HepG2 (cell line): ENCODE results near the gene GJA9. TPM values are rescaled to one million over a fixed set of nuclear protein-coding genes. Genes with fewer than 3 reads are reported as not detected.
A peak's percentile ranks its signal among the peaks of the same experiment; 100 is the strongest.

ENCODE experiments used
- FOXJ3 ChIP-seq: sonication (generic); formaldehyde crosslinking; IDR thresholded peaks from 2 replicates; pipeline ENCODE4 v1.4.0; 2020; ENCODE audit warnings: missing genetic modification reagents, mild to moderate bottlenecking, borderline replicate concordance
- FOXK2 ChIP-seq: fragments of 450-650 bp; IDR thresholded peaks from 2 replicates; pipeline ENCODE4 v1.6.1; 2016
- HMGA1 ChIP-seq: sonication (generic); formaldehyde crosslinking; conservative IDR thresholded peaks from 2 replicates; pipeline ENCODE4 v1.4.0; 2020; ENCODE audit warnings: missing genetic modification reagents
- KLF15 ChIP-seq: sonication (generic); formaldehyde crosslinking; IDR thresholded peaks from 2 replicates; pipeline ENCODE4 v1.8.1; 2023; ENCODE audit warnings: borderline replicate concordance, mild to moderate bottlenecking, inconsistent platforms, missing genetic modification reagents, mixed read lengths
- LCORL ChIP-seq, 2 experiments: fragments of 450-650 bp in 1 of 2; sonication (generic) in 1 of 2; formaldehyde crosslinking in 1 of 2; IDR thresholded peaks; 2 replicates each; pipeline versions ENCODE4 v1.5.0 to v1.6.1; 2017 to 2020; ENCODE audit warnings: antibody characterized with exemption in 1 of 2, missing genetic modification reagents in 1 of 2
- MAFF ChIP-seq: IDR thresholded peaks from 2 replicates; pipeline ENCODE4 v1.6.1; 2011; ENCODE audit warnings: low read depth, low read length, improper control_type of control experiment
- MYPOP ChIP-seq: sonication (generic); formaldehyde crosslinking; IDR thresholded peaks from 2 replicates; pipeline ENCODE4 v1.8.1; 2023; ENCODE audit warnings: mild to moderate bottlenecking, moderate library complexity, missing genetic modification reagents
- NFIB ChIP-seq: sonication (generic); formaldehyde crosslinking; IDR thresholded peaks from 2 replicates; pipeline ENCODE4 v1.9.0; 2021; ENCODE audit warnings: missing genetic modification reagents, mild to moderate bottlenecking, borderline replicate concordance
- NRL ChIP-seq: sonication (generic); formaldehyde crosslinking; IDR thresholded peaks from 2 replicates; pipeline ENCODE4 v1.5.0; 2020; ENCODE audit warnings: missing genetic modification reagents, mild to moderate bottlenecking, moderate library complexity, borderline replicate concordance
- STAT6 ChIP-seq: sonication (generic); formaldehyde crosslinking; IDR thresholded peaks from 2 replicates; pipeline ENCODE4 v1.4.0; 2020; ENCODE audit warnings: missing genetic modification reagents, mild to moderate bottlenecking, borderline replicate concordance
- SYNCRIP ChIP-seq: fragments of 200-400 bp; formaldehyde crosslinking; IDR thresholded peaks from 2 replicates; pipeline ENCODE4 v1.6.1; 2018; ENCODE audit warnings: mild to moderate bottlenecking, low read depth, low read length; ENCODE audit not compliant: insufficient read depth
- TCF7 ChIP-seq: sonication (generic); IDR thresholded peaks from 2 replicates; pipeline ENCODE4 v1.6.1; 2016; ENCODE audit warnings: antibody characterized with exemption, low read depth
- TEAD2 ChIP-seq: sonication (generic); formaldehyde crosslinking; IDR thresholded peaks from 2 replicates; pipeline ENCODE4 v1.9.0; 2021; ENCODE audit warnings: missing genetic modification reagents
- TOPORS ChIP-seq: sonication (generic); formaldehyde crosslinking; IDR thresholded peaks from 2 replicates; pipeline ENCODE4 v1.8.0; 2023; ENCODE audit warnings: mild to moderate bottlenecking, missing genetic modification reagents
- ZIK1 ChIP-seq: sonication (generic); formaldehyde crosslinking; IDR thresholded peaks from 2 replicates; pipeline ENCODE4 v1.5.0; 2020; ENCODE audit warnings: mild to moderate bottlenecking, low read depth, missing genetic modification reagents, borderline replicate concordance
- ZMAT5 ChIP-seq: sonication (generic); formaldehyde crosslinking; IDR thresholded peaks from 2 replicates; pipeline ENCODE4 v1.5.0; 2020; ENCODE audit warnings: mild to moderate bottlenecking, low read depth, missing genetic modification reagents, borderline replicate concordance
- ZNF446 ChIP-seq: sonication (generic); formaldehyde crosslinking; IDR thresholded peaks from 2 replicates; pipeline ENCODE4 v1.5.0; 2020; ENCODE audit warnings: mild to moderate bottlenecking, missing genetic modification reagents
- ZNF484 ChIP-seq: sonication (generic); formaldehyde crosslinking; IDR thresholded peaks from 2 replicates; pipeline ENCODE4 v1.5.1; 2020; ENCODE audit warnings: mild to moderate bottlenecking, low read depth, missing genetic modification reagents, borderline replicate concordance
- ZNF513 ChIP-seq: sonication (generic); formaldehyde crosslinking; conservative IDR thresholded peaks from 2 replicates; pipeline ENCODE4 v1.5.0; 2020; ENCODE audit warnings: missing genetic modification reagents
- ZNF800 ChIP-seq: sonication (generic); formaldehyde crosslinking; IDR thresholded peaks from 2 replicates; pipeline ENCODE4 v1.4.0; 2020; ENCODE audit warnings: missing genetic modification reagents
- polyA plus RNA-seq, 8 experiments: library from polyadenylated mRNA; depleted of rRNA in 3 of 8; stranded (reverse) in 7 of 8; unstranded in 1 of 8; fragments of >200 nt; fragmentation: Illumina TruSeq in 4 of 8; extraction: Trizol in 4 of 8; gene quantifications; 2 replicates each; pipeline versions ENCODE4 v1.2.1 to v1.2.3, GENCODE V29; 2011 to 2016; ENCODE audit warnings: low read depth in 4 of 8, missing spikeins in 1 of 8, mixed read lengths in 1 of 8; ENCODE audit not compliant: insufficient read depth in 1 of 8
- total RNA-seq, 5 experiments: library from RNA; depleted of rRNA; stranded (reverse); fragments of >200 nt; fragmentation: Illumina TruSeq; extraction: Trizol; gene quantifications; 2 replicates each; pipeline ENCODE4 v1.2.3, GENCODE V29; 2016; ENCODE audit warnings: low read depth in 1 of 5

Gene GJA9
- total and polyA plus RNA-seq, 2 of the 13 experiments (the other 11 are each of a cell fraction or from before 2014, with no cell fraction given) = 0.08 to 0.13 TPM

GRCh38 chr1:38873027-38873969 is 8.1 kb downstream of the GJA9 start, which contains the start of gene MYCBP (continued):
- no peak for TF ChIP-seq SYNCRIP
- no peak for TF ChIP-seq FOXK2
- TF ChIP-seq NRL (CRISPR knock-in tag) = peak; percentile 57
- no peak for TF ChIP-seq ZNF484 (CRISPR knock-in tag)
- 0 out of 2 replicates have a peak, but pooled peaks have one; percentile 41 for TF ChIP-seq FOXJ3 (CRISPR knock-in tag)
- no peak for TF ChIP-seq TCF7
- no peak for TF ChIP-seq ZIK1
- no peak; the same call in 1 of the 2 replicates for TF ChIP-seq KLF15
- no peak for TF ChIP-seq NFIB
- no peak for TF ChIP-seq ZNF446 (CRISPR knock-in tag)
- TF ChIP-seq STAT6 (CRISPR knock-in tag) = no peak
- 0 out of 2 replicates have a peak, but pooled peaks have one; percentile 10 for TF ChIP-seq TOPORS (CRISPR knock-in tag)
- 0 out of 2 replicates have a peak, but pooled peaks have one; percentile 36 for TF ChIP-seq ZNF800 (CRISPR knock-in tag)
- TF ChIP-seq MAFF = no peak
- TF ChIP-seq HMGA1 (CRISPR knock-in tag) = no peak
- no peak for TF ChIP-seq ZNF513 (CRISPR knock-in tag)
- no peak for TF ChIP-seq LCORL (IDR thresholded peaks at IDR 0.05)
- peak; percentile 59; the same call in 1 of the 2 replicates for TF ChIP-seq LCORL (CRISPR knock-in tag; IDR thresholded peaks at IDR 0.05)
- no peak for TF ChIP-seq ZMAT5
- TF ChIP-seq TEAD2 = no peak
- 0 out of 2 replicates have a peak, but pooled peaks have one; percentile 6 for TF ChIP-seq MYPOP (CRISPR knock-in tag)
